Measurements from ENCODE around the gene SORCS1. TPM values are rescaled to one million over a fixed set of nuclear protein-coding genes. Genes with fewer than 3 reads are reported as not detected.

SORCS1 gene
- total and polyA plus RNA-seq, 2 donors (not counting 1 experiment from before 2014, with no cell fraction given): under 0.01 to 0.01 TPM

DNA sequence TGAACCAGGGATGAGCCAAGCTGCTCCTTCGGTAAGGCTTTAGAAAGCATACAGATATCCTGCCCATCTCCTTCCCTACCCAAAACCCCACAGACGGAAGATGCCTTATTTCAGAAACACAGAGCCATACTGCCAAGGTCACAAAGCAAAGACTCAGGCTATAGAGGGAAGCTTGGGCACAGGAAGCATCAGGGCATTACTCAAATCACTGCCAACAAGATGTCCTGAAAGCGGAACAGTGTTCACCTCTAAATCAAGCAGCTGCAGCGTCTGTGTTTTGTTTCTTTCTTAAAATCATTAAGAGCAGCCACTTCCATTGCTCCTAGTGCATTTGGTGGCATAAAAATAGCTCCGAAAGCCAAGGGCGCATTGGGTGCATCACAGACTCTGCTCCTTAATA is 307.3 kb downstream of the SORCS1 start:
- Histone ChIP-seq H3K4me2 (ENCODE audit: extremely low read depth, insufficient read depth, low read length) (no peak overlapping the region), H3K36me3 (ENCODE audit: control insufficient read depth, insufficient read depth, low read length) (no peaks in the 10 kb centered on the region), H3K27ac (ENCODE audit: insufficient read depth, low read length) (no peak overlapping the region), H2AFZ (ENCODE audit: low read length) (no peak overlapping the region), H3K9me3 (ENCODE audit: control insufficient read depth, insufficient read depth, low read depth, low read length) (no peaks in the 10 kb centered on the region), H3K9ac (ENCODE audit: insufficient read depth, low read length) (no peak overlapping the region), H3K4me3 (replicated peaks in 1 of 4; ENCODE audit: control extremely low read depth in 1 of 4, insufficient read depth in 1 of 4, low read depth in 3 of 4, low read length in 4 of 4) (no peak overlapping the region), H4K20me1 (ENCODE audit: control insufficient read depth, extremely low read depth, insufficient read depth, low read length) (no peaks in the 10 kb centered on the region), H3K4me1 (ENCODE audit: control insufficient read depth, extremely low read depth, insufficient read depth, low read length) (no peaks in the 10 kb centered on the region), H3K27me3 (ENCODE audit: control insufficient read depth, insufficient read depth, low read length) (no peaks in the 10 kb centered on the region), H3K79me2 (ENCODE audit: control insufficient read depth, insufficient read depth, low read length) (no peaks in the 10 kb centered on the region)
- TF ChIP-seq EZH2 (IDR thresholded peaks at IDR 0.05; ENCODE audit: low read length, missing control alignments) (no peak), CTCF (conservative IDR thresholded peaks at IDR 0.05 in 1 of 2, IDR thresholded peaks at IDR 0.05 in 1 of 2; ENCODE audit: low read depth in 1 of 2, low read length in 2 of 2) (no peak)
- no peak for DNase-seq (ENCODE audit: low read depth in 2 of 2)

DNA sequence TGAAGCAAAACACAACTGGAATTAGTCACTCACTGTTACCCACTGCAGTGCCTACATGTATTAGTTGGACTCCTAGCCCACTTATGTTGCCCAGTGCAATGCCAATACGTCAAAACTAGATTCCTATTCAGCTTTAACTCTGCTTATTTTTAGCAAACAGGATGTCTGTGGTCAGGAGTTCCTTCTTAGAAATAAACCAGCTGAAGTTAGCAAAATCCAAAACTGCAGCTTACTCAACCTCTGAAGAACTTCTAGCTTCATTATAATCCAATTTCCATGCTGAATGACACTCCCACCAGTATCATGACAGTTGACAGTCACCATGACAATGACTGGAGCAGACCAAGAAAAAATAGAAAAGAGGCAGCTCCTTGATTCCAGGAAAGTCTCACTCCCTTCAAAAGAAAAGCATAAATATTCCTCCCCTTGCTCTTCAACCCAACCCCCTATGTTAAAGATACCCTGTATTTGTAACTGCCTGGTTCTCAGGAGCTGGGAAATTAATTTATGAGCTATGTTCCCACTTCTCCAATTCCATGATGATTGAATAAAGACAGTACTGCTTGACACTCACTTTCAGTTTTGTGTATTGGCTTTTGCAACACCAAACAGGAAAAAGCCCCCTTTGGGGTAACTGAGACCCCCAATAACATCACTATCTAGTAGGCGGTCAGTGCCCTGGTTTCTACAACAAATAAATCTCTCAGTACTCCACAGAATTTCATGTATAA is 327.4 kb downstream of the SORCS1 start:
- no peak overlapping the region for H3K27ac ChIP-seq (ENCODE audit: insufficient read depth, low read length)
- no peak for TF ChIP-seq EZH2 (IDR thresholded peaks at IDR 0.05; ENCODE audit: low read length, missing control alignments)
- TF ChIP-seq CTCF (conservative IDR thresholded peaks at IDR 0.05 in 1 of 2, IDR thresholded peaks at IDR 0.05 in 1 of 2; ENCODE audit: low read depth in 1 of 2, low read length in 2 of 2): no peak
- H3K4me2 ChIP-seq (ENCODE audit: extremely low read depth, insufficient read depth, low read length): no peak overlapping the region
- H2AFZ ChIP-seq (ENCODE audit: low read length): no peak overlapping the region
- no peaks in the 10 kb centered on the region for H4K20me1 ChIP-seq (ENCODE audit: control insufficient read depth, extremely low read depth, insufficient read depth, low read length)
- H3K36me3 ChIP-seq (ENCODE audit: control insufficient read depth, insufficient read depth, low read length): no peaks in the 10 kb centered on the region
- H3K79me2 ChIP-seq (ENCODE audit: control insufficient read depth, insufficient read depth, low read length): no peaks in the 10 kb centered on the region
- H3K27me3 ChIP-seq (ENCODE audit: control insufficient read depth, insufficient read depth, low read length): no peaks in the 10 kb centered on the region
- H3K9ac ChIP-seq (ENCODE audit: insufficient read depth, low read length): no peak overlapping the region
- no peaks in the 10 kb centered on the region for H3K9me3 ChIP-seq (ENCODE audit: control insufficient read depth, insufficient read depth, low read depth, low read length)
- H3K4me3 ChIP-seq (replicated peaks in 1 of 4; ENCODE audit: control extremely low read depth in 1 of 4, insufficient read depth in 1 of 4, low read depth in 3 of 4, low read length in 4 of 4): no peak overlapping the region
- no peaks in the 10 kb centered on the region for H3K4me1 ChIP-seq (ENCODE audit: control insufficient read depth, extremely low read depth, insufficient read depth, low read length)
- no peak for DNase-seq (ENCODE audit: low read depth in 2 of 2)

GRCh38 chr10:106832846-106833245 is 331.7 kb downstream of the SORCS1 start:
- Histone ChIP-seq H3K4me2 (ENCODE audit: extremely low read depth, insufficient read depth, low read length) (no peak overlapping the region), H3K36me3 (ENCODE audit: control insufficient read depth, insufficient read depth, low read length) (no peaks in the 10 kb centered on the region), H3K4me3 (replicated peaks in 1 of 4; ENCODE audit: control extremely low read depth in 1 of 4, insufficient read depth in 1 of 4, low read depth in 3 of 4, low read length in 4 of 4) (no peak overlapping the region), H2AFZ (ENCODE audit: low read length) (no peak overlapping the region), H3K4me1 (ENCODE audit: control insufficient read depth, extremely low read depth, insufficient read depth, low read length) (no peaks in the 10 kb centered on the region), H3K79me2 (ENCODE audit: control insufficient read depth, insufficient read depth, low read length) (no peaks in the 10 kb centered on the region), H3K27me3 (ENCODE audit: control insufficient read depth, insufficient read depth, low read length) (no peaks in the 10 kb centered on the region), H3K9ac (ENCODE audit: insufficient read depth, low read length) (no peak overlapping the region), H3K9me3 (ENCODE audit: control insufficient read depth, insufficient read depth, low read depth, low read length) (no peaks in the 10 kb centered on the region), H3K27ac (ENCODE audit: insufficient read depth, low read length) (no peak overlapping the region), H4K20me1 (ENCODE audit: control insufficient read depth, extremely low read depth, insufficient read depth, low read length) (no peaks in the 10 kb centered on the region)
- TF ChIP-seq EZH2 (IDR thresholded peaks at IDR 0.05; ENCODE audit: low read length, missing control alignments) (no peak), CTCF (conservative IDR thresholded peaks at IDR 0.05 in 1 of 2, IDR thresholded peaks at IDR 0.05 in 1 of 2; ENCODE audit: low read depth in 1 of 2, low read length in 2 of 2) (no peak)
- DNase-seq (ENCODE audit: low read depth in 2 of 2): no peak
